ENCODE data around the gene ZBTB39. TPM values are rescaled to one million over a fixed set of nuclear protein-coding genes. Genes with fewer than 3 reads are reported as not detected.
A peak's percentile ranks its signal among the peaks of the same experiment; 100 is the strongest.
"Not testable (repeated sequence)": the region's sequence is repeated elsewhere in the genome, so short reads cannot be mapped to it uniquely, and the experiment has no call there.

ZBTB39 gene, protein sequence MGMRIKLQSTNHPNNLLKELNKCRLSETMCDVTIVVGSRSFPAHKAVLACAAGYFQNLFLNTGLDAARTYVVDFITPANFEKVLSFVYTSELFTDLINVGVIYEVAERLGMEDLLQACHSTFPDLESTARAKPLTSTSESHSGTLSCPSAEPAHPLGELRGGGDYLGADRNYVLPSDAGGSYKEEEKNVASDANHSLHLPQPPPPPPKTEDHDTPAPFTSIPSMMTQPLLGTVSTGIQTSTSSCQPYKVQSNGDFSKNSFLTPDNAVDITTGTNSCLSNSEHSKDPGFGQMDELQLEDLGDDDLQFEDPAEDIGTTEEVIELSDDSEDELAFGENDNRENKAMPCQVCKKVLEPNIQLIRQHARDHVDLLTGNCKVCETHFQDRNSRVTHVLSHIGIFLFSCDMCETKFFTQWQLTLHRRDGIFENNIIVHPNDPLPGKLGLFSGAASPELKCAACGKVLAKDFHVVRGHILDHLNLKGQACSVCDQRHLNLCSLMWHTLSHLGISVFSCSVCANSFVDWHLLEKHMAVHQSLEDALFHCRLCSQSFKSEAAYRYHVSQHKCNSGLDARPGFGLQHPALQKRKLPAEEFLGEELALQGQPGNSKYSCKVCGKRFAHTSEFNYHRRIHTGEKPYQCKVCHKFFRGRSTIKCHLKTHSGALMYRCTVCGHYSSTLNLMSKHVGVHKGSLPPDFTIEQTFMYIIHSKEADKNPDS
- 1 to 10 TPM; 4.5 to 8.5 (median 7.4) TPM for total RNA-seq

DNA sequence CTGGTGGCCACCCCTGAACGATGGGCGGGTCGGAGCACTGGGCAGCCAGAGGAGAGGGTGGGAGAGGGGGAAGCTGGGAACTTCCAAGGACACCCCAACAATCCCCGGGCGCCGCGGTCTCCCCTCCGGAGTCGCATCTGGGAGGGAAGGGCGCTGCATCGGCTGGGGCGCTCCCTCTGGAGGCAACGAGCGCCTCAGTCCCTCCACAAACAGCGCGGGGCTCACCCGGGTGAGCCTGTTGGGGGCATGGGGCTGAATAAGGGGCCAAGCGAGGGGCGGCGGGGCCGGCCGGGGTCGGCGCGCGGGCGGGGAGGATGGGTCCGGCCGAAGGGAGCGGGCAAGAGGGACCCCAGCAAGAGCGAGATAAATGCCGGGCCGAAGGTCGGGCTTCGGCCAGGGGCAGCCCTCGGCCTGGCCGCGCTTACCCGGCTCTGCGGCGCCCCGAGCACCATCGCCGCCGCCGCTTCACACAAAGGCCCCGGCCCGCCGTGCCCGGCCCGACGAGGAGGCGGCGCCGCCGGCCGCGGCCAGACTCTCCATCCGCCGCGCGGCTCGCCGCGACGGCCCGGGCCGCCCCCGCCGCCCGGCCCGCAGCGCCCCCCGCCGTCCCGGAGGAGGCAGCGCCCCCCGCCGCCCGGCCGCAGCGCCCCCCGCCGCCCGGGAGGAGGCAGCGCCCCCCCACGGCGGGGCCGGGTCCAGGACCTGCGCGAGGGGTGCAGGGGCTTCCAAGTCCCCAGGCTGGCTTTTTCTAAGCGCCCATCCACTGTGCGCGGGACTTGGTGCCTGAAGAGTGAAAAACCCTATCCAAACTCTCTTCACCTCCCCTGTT lies at the start of gene ZBTB39:
Gene ZBTB39 (minus strand): TSS at position 567 of the 829 bp plus-strand sequence. CDS start 1,629 bp downstream, outside the sequence.
- TF ChIP-seq POLR2A (IDR thresholded peaks at IDR 0.05) (peak in 1 of 2 donors; percentile 19), CTCF (IDR thresholded peaks at IDR 0.05) (peak in 4 of 6 experiments; percentile 10 to 61 (median 34))
- intact Hi-C loops (cut with DNase I): loop anchor here (10.0 kb wide), 1 partner anchor 109 kb away; the partner anchor contains the start of gene STAT6

DNA sequence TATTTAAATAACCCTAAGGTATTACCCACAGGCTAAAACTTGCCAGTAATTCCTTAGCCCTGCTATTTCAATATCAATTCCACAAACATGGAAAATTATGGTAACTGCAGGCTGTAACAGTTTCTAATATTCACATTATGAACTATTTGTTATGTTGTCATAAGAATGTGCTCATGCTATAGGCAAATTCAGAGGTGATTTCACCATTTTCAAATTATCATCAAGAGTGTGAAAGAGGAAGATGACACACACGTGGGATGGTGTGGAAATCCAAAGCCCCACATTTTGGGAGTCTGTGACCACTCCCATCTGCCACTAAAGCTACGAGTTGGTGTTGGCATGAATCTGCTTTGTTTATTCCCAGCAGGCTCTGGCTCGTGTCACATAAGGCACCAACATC lies 49.5 kb upstream of the ZBTB39 start:
- no peak for DNase-seq
- WGBS, 2 donors: 73 to 75% methylated on average over 3 of the region's 3 CpGs
- TF ChIP-seq POLR2A (IDR thresholded peaks at IDR 0.05) (no peak), CTCF (IDR thresholded peaks at IDR 0.05) (no peak)
- intact Hi-C loops (cut with DNase I): no loop called here
- H3K9me3 ChIP-seq: no peaks in the 10 kb centered on the region
- H3K4me3 ChIP-seq (replicated peaks in 1 of 3): no peak overlapping the region
- peaks cover 9 to 10% of the 10 kb centered on the region in 2 donors for H3K36me3 ChIP-seq
- no peaks in the 10 kb centered on the region for H3K27me3 ChIP-seq
- no peak overlapping the region for H3K27ac ChIP-seq
- no peaks in the 10 kb centered on the region for H3K4me1 ChIP-seq

More for the DNA sequence above, at the start of gene ZBTB39:
- peak within 1 kb of the TSS; percentile 54 to 95 (median 74) for H3K4me3 ChIP-seq (replicated peaks in 1 of 3)
- H3K4me1 ChIP-seq: peaks cover 12 to 16% of the 10 kb centered on the region in 2 donors
- DNase-seq: peak; percentile 59 to 60
- H3K27me3 ChIP-seq: no peaks in the 10 kb centered on the region
- no peaks in the 10 kb centered on the region for H3K9me3 ChIP-seq
- peaks cover 18 to 20% of the 10 kb centered on the region in 2 donors for H3K36me3 ChIP-seq
- H3K27ac ChIP-seq: peak within 1 kb of the TSS; percentile 18 to 89 (median 65)
- 1% methylated on average over 21 to 28 of the region's 94 CpGs for WGBS, 2 donors

DNA sequence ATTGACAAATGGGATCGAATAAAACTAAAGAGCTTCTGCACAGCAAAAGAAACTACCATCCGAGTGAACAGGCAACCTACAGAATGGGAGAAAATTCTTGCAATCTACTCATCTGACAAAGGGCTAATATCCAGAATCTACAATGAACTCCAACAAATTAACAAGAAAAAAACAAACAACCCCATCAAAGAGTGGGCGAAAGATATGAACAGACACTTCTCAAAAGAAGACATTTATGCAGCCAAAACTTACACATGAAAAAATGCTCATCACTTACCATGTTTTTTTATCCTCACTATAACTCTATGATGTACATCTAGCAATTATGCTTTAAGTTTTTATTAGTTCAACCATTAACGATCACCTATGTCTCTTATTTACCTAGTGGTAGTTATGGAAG lies 47.6 kb upstream of the ZBTB39 start:
- H3K4me3 ChIP-seq (replicated peaks in 1 of 3); DNase-seq; intact Hi-C loops (cut with DNase I); H3K27ac ChIP-seq; H3K9me3 ChIP-seq; H3K27me3 ChIP-seq; H3K4me1 ChIP-seq; H3K36me3 ChIP-seq: not testable (repeated sequence)
- 95 to 98% methylated on average over 4 of the region's 4 CpGs for WGBS, 2 donors

GRCh38 chr12:57053146-57053545 lies 46.8 kb upstream of the ZBTB39 start:
- H3K4me1 ChIP-seq; H3K27me3 ChIP-seq; H3K27ac ChIP-seq; H3K4me3 ChIP-seq (replicated peaks in 1 of 3); H3K9me3 ChIP-seq; intact Hi-C loops (cut with DNase I); H3K36me3 ChIP-seq; DNase-seq: not testable (repeated sequence)
- 97 to 99% methylated on average over 4 of the region's 4 CpGs for WGBS, 2 donors

GRCh38 chr12:57051011-57051410 lies 44.7 kb upstream of the ZBTB39 start:
- no peak for DNase-seq
- no peaks in the 10 kb centered on the region for H3K27me3 ChIP-seq
- no peaks in the 10 kb centered on the region for H3K9me3 ChIP-seq
- H3K36me3 ChIP-seq: no peaks in the 10 kb centered on the region
- TF ChIP-seq CTCF (IDR thresholded peaks at IDR 0.05) (no peak), POLR2A (IDR thresholded peaks at IDR 0.05) (no peak)
- 91 to 100% methylated on average over 1 of the region's 1 CpG for WGBS, 2 donors
- H3K4me3 ChIP-seq (replicated peaks in 1 of 3): no peak overlapping the region
- no peaks in the 10 kb centered on the region for H3K4me1 ChIP-seq
- intact Hi-C loops (cut with DNase I): no loop called here
- H3K27ac ChIP-seq: no peak overlapping the region

Measured in thyroid gland (tissue), 4 donors.